ENCODE data around the gene C1GALT1.

DNA sequence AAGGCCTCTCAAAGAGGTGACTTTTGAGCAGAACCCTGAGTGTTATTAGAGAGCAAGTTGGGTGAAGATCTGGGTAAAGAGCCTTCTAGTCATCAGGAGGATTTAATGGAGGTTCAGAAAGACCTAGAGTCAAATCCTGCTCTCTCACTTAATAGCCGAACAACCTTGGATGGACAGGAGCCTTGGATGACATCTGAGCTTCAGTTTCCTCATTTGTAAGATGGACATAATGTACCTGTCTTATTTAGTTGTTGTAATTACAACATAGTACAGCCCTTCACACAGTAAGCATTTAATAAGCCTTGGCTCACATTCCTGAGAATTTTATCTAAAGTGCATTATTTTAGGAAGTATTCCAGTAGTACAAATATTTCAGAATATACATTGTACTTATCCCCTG lies 57.0 kb downstream of the C1GALT1 start:
- TF ChIP-seq, protein P1, sequence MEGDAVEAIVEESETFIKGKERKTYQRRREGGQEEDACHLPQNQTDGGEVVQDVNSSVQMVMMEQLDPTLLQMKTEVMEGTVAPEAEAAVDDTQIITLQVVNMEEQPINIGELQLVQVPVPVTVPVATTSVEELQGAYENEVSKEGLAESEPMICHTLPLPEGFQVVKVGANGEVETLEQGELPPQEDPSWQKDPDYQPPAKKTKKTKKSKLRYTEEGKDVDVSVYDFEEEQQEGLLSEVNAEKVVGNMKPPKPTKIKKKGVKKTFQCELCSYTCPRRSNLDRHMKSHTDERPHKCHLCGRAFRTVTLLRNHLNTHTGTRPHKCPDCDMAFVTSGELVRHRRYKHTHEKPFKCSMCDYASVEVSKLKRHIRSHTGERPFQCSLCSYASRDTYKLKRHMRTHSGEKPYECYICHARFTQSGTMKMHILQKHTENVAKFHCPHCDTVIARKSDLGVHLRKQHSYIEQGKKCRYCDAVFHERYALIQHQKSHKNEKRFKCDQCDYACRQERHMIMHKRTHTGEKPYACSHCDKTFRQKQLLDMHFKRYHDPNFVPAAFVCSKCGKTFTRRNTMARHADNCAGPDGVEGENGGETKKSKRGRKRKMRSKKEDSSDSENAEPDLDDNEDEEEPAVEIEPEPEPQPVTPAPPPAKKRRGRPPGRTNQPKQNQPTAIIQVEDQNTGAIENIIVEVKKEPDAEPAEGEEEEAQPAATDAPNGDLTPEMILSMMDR (IDR thresholded peaks at IDR 0.05): no peak
- TF ChIP-seq POLR2A (IDR thresholded peaks at IDR 0.05): no peak

Data from lower leg skin (tissue), 3 donors.